HG03175 (cell line): ENCODE results near the gene SHANK3.
"Not testable (repeated sequence)": the region's sequence is repeated elsewhere in the genome, so short reads cannot be mapped to it uniquely, and the experiment has no call there.

Experiments
- ATAC-seq: cut with Tn5 transposase; IDR thresholded peaks from one replicate; pipeline ENCODE4 v1.9.1; 2021; ENCODE audit warnings: mild to moderate bottlenecking, moderate library complexity; ENCODE audit not compliant: unreplicated experiment

Gene SHANK3

DNA sequence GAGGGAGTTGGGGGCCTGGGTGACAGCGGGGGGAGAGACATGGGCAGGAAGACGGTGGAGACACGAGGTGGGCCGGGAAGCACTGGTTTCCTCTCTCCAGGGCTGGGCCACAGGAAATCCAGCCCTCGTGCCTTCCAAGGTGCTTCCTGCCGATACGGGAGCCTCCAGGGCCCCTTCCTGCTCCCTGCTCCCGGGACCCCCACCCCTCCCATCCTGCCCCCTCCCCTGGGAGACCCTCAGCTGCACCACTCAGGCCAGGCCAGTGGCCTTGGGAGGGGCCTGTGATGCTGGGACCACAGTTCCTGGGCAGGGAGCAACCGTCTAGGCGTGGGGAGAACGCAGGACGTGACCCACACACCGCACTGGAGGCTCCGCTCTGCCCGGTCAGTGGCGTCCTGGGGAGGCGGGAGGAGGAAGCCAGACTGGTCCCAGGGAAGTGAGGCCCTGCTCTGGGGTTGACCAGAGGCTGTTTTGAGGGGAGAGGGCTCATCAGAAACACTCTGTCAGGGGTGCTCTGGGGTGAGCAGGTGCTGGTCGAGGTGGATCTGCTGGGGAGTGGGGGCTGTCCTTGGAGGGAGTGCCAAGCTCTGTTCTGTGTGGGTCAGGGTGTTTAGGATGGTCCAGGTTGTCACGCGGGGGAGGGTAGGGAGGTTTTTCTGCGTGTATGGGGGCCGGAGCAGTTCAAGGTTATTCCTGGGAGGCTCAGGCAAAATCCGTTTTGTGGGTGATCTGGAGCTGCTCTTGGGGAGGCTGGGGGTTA, at the start of gene SHANK3:
TSS of gene SHANK3 (plus strand) at position 353 of the 760 bp plus-strand sequence.
- ATAC-seq = no peak

DNA sequence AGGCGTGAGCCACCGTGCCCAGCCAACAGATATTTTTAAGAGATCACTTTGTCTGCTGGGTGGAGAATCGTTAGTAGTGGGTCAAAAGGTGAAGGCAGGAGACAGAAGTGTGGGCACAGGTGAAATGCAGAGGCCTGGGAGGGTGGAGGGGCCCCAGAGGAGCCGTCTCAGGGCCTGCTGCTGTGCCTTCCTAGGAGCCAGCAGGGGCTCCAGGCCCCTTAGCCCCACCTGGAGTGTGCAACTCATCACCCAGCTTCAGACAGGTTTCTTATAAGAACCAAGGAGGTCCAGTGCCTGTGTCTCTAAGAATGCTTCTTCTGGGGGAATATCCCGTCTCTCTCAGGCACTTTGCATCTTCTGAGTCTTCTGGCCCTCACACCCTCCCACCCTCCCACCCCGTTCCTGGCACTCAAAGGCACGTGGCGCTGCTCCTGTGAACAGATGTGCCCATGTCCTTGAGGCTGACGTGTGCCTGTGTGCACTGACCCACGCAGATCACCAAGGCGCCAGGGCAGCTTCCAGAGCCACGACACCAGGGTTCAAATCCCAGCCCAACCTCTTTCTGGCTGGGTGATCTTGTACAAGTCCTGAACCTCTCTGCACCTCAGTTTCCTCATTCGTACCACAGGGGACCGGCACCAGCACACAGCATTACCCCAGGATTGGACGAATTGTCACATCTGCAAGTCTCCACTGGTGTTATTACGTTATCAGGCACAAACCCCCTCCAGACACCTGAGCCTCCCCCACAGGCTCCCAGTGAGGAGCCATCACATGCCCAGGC, 48.1 kb upstream of the SHANK3 start:
- no peak for ATAC-seq

DNA sequence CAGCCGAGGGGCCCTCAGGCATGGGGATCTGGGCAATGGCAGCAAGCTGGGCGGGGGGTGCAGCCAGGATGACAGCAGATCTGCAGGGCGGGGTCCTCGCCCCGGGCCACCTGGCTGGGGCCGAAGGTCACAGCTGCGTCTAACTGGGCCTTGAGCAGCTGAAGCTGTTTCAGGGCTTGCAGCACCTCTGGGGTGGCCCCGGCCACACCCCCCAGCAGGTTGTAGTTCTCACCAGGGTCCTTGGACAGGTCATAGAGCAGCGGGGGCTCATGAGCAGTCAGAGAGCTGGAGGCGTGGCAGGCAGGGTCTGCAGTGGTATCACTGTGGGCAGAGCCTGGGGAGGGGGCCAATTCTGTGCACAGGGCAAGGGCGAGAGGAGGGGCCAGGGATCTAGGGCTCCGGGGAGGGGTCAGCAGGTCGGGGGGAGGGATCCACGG, 47.5 kb upstream of the SHANK3 start:
- no peak for ATAC-seq

DNA sequence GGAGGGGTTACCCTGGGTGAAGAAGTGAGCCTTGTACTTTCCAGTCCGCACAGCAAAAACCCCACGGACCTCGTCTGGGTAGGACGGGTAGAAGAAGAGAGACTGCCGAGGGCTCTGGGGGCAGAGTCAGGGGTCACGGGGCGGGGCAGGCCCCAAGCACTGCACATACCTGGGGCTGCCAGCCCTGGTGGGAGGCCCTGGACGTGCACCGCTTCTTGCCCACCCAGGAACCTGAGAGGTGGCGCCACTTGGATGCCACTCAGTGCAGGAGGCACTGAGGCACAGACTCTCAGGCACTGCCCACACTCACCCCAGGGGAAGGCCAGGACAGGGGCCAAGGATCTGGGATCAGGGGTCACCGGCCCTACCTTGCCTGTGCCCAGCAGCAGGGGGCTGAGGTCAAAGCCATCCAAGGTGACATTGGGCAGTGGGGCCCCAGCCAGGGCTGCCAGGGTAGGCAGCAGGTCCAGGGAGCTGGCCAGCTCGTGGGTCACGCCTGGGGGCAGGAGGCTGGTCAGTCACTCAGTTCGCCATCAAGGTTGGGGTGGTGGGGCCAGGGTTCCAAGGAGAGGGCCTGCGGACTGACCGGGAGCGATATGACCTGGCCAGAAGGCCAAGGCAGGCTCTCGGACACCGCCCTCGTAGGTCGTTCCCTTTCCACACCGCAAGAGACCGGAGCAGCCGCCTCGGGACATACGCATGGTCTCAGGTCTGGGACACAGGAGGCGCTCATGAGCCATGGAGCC, 46.9 kb upstream of the SHANK3 start:
- ATAC-seq = no peak

DNA sequence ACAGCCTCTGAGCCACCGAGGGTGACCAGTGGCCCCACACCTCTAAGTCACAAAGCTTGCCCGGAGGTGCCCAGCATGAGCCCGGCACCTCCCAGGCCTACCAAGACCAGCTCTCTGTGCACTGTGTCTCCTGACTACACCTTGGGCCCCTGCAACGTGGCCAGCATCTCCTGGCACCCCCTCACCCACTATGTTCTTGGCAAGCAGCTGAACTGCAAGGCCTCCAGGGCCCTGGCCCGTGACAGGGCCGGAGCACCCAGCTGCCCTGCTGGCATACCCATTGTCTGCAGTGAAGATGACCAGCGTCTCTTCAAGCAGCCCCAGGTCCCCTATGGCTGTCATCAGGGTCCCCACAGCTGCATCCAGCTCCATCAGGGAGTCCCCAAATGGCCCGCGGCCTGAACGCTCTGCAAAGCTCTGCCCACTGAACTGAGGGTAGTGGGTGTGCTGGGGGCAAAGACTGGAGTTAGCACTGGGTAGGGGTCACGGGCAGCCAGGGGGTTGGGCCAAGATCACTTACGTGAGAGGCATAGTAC, 46.2 kb upstream of the SHANK3 start:
- no peak for ATAC-seq

DNA sequence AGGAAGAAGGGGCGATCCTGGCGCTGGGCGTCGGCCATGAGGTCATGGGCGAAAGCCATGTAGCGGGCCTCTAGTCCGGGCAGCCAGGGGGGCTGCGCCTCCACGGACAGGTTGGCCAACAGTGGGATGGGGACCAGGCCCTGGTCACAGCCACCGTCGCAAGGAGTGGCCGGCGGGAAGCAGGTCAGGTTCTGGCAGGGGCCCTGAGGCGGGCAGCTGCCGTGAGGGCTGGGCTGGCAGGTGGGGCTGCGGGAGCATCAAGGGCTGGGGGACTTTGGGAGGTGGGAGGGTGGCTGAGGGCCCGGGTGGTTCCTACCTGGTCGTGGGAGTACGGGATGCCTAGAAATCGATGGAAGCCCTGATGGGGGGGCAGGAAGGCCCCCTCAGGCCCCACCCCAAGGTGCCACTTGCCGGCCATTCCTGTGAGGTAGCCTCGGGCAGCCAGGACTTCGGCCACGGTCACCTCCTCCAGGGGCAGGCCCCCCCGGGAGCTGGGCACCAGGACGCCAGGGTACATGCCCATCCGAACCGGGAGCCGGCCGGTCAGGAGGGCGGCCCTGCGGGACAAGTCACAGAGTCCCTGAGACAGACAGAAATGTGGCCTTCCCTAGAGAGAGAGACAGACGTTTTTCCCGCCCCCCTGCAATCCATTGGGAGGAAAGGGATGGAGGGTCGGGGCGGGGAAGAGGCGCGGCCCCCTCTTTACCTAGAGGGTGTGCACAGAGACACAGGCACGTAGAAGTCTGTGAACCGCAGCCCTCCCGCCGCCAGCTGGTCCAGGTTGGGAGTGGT, 45.6 kb upstream of the SHANK3 start:
- no peak for ATAC-seq

DNA sequence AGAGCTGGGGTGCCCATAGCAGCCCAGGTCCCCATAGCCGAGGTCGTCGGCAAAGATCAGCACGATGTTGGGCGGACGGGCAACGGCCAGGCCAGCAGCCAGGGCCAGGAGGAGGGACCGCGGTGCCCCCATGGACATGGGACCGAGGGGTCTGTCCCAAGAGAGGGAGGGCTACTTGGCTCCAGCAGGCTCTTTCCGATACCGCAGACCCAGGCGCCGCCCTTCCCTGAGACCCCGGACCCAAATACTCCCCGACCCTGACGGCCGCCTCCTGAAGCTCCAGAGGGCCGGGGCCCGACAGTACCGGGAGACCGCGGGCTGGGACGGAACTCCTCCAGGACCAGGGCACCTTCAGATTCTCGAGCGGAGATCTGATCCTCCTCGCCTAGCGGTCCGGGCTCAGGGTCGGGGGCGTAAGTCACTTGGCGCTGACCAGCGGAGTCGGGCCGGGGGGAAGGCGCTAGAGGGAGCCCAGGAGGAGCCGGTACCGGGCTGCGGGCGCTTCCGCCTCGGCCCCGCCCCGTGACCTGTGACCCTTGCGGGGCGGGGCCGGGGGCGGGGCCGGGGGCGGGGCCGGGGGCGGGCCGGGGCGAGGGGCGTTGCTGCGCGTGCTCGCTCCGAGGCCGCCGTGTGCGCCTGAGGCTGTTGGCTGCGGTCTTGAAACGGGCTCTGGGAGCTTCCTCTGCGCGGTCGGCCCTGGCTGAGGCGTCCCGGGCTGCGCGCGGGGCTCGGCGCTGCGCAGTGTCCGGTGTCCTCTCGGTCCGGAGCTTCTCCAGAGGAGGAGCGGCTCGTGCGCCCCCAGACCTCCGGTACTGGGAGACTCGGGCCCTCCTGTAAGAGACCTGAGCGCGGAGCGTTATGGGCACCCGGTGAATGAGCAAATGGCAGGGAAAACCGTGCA, 44.7 kb upstream of the SHANK3 start, which contains the start of gene ARSA:
TSS of gene ARSA (minus strand) at position 511 of the 901 bp plus-strand sequence. CDS start at position 138, 373 bp downstream.
- peak; percentile 75 for ATAC-seq

DNA sequence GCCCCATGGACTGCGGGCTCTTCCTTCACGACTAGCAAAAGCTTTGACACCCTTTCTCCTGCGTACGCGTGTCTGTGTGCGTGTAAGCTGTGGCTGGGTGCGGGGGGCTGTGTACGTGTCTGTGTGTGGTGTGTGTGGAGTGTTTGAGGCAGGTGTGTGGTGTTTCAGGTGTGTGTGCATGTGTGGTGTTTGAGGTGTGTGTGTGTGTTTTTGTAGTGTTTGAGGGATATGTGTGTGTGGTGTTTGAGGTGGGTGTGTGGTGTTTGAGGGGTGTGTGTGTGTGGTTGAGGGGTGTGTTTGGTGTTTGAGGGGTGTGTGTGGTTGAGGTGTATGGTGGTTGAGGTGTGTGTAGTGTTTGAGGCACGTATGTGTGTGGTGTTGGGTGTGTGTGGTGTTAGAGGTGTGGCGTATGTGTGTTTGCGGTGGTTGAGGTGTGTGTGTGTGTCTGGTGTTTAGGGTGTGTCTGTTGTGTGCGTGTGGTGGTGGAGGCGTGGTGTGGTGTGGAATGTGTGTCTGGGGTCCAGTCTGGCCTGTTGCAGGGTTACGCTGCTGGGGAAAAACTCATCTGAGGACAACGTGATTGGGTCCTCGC, 44.0 kb upstream of the SHANK3 start:
- no peak for ATAC-seq

DNA sequence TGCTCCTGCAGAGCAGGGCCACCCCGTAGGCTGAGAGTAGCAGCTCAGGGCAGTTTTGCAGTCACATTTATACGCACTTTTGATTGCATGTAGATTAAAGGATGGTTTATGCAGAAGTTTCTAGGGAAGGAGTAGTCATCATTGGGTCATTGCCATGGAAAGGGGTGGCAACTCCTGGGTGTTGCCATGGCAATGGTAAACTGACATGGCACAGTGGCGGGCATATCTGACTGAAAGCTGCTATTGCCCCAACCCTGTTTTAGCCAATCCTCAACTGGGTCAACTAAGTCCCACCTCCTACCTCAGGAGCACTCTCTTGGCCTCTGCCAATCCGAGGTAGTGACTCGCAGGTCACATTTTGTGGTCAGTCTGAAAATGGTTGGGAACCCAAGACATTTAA, 42.2 kb upstream of the SHANK3 start:
- ATAC-seq = no peak

DNA sequence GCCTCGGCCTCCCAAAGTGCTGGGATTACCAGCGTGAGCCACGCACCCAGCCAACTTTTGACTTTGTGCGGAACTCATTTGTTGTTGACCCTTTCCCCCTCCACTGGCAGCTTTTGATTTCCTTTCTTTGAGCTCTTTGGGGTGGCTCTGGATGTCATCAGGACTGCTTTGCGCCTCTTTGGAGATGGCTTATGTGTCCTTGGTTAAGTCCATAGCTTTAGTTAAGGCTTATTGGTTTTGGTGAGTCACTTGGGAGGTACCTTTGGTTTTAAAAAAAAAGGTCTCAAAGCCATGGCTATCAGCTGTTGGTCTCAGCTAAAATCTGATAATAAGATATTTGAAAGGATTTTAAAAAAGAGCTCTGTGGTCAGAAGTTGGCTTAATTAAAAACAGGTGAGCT, 39.5 kb upstream of the SHANK3 start:
- no peak for ATAC-seq

DNA sequence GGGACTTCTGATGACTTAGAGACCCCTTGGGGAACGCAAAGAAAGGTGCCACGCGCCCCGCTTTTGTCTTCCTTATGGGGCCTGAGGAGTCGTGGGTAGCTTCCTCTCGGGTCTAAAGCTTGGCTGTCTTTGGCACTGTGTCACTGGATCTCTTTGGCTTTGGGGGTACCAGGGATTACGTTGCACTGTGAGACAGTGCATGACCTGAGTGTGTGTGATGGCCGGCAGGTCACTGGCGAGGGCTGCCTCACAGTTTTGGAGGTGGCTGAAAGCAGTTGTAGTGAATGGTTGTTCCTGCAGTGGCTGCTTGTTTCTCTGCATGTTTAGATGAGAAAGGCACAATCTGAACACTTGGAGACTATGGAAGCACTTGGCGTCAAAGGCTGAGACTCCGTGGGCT, 38.9 kb upstream of the SHANK3 start:
- no peak for ATAC-seq

DNA sequence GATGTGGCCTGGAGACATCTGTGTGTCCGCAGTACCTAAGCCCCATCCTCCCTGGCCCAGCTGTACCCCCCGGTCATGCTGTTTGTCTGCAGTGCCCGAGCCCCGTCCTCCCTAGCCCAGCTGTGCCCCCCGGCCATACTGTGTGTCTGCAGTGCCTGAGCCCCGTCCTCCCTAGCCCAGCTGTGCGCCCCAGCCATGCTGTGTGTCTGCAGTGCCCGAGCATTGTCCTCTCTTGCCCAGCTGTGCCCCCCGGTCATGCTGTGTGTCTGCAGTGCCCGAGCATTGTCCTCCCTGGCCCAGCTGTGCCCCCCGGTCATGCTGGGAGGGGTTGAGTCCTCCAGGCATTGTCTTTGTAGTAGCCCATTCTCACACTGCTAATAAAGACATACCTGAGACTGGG, 37.0 kb upstream of the SHANK3 start:
- no peak for ATAC-seq

DNA sequence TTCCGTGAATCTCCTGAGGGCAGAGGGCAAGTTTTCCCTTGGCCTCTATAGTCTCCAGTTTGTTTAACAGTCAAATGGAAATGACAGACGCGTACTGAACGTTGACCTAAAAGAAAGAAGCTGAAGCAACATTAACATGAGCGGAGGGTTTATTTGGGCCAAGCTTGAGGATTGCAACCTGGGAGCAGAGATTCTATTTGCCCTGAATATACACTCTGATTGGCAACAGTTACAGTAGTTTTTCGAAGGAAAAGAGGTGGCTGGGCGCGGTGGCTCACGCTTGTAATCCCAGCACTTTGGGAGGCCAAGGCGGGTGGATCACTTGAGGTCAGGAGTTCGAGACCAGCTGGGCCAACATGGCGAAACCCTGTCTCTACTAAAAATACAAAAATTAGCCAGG, 32.3 kb upstream of the SHANK3 start:
- ATAC-seq = not testable (repeated sequence)

DNA sequence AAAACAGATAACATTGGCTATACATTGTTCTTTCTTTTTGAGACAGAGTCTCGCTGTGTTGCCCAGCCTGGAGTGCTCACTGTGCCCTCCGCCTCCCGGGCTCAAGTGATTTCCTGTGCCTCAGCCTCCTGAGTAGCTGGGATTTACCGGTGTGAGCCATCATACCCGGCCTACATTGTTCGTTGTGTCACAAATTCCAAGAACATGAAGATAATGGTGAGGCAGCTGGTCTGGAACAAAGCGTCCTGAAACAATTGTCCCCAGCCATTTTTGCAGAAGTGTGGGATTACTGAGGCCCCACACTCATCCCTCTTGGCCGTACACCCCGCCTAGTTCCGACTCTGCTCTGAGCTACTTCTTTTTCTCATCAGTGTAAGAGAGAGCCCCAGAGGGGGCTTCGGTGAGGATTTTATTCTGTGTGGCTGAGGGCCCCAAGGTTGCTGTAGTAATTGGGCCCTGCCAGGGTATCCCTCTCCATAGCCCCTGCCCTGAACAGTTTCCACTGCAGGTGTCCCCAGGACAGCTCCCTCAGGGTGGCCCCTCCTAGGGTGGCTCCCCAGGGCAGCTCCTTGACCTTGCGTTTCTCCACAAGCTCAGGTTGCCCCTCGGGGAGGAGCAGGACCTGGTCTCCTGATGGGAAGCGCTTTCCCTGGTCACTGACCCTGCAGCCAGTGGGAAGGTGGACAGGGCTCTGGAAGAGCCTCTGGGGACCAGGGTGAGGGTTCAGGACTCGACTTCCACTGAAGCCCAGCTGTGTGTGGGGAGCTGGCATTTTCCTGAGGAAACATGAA, 31.6 kb upstream of the SHANK3 start:
- ATAC-seq = no peak

DNA sequence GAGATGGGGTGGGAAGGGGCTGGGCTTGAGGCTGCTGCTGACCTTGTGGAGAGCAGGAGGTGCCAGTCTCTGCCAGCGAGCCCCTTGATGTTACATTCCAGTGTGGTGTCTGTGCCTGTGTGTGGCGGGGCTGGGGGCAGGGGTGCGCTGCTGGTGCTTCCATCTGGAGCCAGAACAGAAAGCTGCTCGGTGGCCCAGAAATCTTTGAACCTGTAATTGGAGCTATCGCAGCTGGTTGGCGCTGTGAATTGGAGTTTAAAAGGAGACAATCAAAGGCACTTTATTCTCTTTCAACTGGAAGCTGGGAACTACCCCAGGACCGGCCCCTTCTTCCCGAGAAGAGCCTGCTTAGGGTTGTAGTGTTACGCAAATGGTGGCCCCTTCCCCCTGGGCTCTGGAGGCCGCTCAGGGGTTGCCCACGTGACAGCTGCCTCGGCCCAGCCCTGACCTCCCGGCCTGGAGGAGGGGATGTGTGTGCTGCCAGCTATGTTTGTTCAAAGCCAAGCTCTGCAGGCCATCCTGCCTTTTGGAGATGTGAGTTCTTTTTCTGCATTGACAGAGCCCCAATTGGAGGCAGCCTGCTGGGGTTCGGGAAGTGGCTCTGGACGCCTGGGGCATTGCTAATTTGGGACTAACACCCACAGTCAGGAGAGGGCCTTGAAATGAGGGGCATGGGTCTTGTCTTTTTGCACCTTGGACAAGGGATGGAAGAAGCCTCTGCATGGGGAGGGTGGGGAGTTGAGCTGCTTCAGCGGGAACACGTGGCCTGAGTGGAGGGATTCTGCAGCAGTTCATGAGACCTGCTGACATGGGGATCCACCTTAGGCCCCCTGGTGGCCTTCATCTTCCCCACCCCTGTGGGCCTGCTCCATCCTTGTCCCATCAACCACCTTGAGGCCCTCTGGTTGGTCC, 30.7 kb upstream of the SHANK3 start:
- ATAC-seq = no peak

DNA sequence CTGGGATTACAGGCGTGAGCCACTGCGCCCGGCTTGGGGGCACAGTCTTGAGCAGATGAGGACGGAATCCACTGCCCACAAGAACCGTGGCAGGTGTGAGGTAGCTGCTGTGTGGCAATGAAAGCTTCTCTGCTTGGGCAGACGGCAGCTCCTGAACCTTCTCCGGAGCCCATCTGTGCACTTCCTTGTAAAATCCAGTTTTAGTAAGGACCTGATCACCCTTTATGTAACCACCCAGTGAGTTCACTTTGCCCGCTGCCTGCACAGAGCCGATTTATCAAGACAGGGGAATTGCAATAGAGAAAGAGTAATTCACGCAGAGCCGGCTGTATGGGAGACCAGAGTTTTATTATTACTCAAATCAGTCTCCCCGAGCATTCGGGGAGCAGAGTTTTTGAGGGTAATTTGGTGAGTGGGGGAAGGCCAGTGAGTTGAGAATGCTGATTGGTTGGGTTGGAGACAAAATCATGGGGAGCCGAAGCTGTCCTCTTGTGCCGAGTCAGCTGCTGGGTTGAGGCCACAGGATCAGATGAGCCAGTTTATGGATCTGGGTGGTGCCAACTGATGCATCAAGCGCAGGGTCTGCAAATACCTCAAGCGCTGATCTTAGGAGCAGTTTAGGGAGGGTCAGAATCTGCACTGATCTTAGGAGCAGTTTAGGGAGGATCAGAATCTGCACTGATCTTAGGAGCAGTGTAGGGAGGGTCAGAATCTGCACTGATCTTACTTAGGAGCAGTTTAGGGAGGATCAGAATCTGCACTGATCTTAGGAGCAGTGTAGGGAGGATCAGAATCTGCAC, 29.4 kb upstream of the SHANK3 start:
- not testable (repeated sequence) for ATAC-seq

DNA sequence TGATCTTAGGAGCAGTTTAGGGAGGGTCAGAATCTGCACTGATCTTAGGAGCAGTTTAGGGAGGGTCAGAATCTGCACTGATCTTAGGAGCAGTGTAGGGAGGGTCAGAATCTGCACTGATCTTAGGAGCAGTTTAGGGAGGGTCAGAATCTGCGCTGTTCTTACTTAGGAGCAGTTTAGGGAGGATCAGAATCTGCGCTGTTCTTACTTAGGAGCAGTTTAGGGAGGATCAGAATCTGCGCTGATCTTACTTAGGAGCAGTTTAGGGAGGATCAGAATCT, 28.9 kb upstream of the SHANK3 start:
- ATAC-seq = not testable (repeated sequence)
